Measurements from ENCODE around the gene TBC1D26. TPM values are rescaled to one million over a fixed set of nuclear protein-coding genes. Genes with fewer than 3 reads are reported as not detected.
"Not testable (repeated sequence)": the region's sequence is repeated elsewhere in the genome, so short reads cannot be mapped to it uniquely, and the experiment has no call there.

The TBC1D26 gene
- total RNA-seq, 4 donors from 2014 or later: 0.16 TPM; not detected in 3

- H3K27me3 ChIP-seq; in situ Hi-C loops (cut with MboI; ENCODE audit: low pct_ligation_motif_present in 1 of 4, low pct_unique_long_range_greater_than_20kb in 1 of 4, low sequenced_read_pairs in 3 of 4); H3K4me1 ChIP-seq; H3K27ac ChIP-seq; H3K4me3 ChIP-seq; DNase-seq; intact Hi-C loops (cut with DNase I; ENCODE audit: low total_unique reads): not testable (repeated sequence)
- peaks cover 0 to 44% (median 14%) of the 10 kb centered on the region in 4 donors for H3K36me3 ChIP-seq
- H3K9me3 ChIP-seq: peaks cover 19 to 32% of the 10 kb centered on the region in 2 donors
- 100% methylated on average over 1 to 3 of the region's 3 CpGs for WGBS, 2 donors (ENCODE audit: low coverage in 1 of 2)
Measured at GRCh38 chr17:15708879-15709278, 23.2 kb upstream of the TBC1D26 start.

- 93 to 98% methylated on average over 7 to 11 of the region's 11 CpGs for WGBS, 2 donors (ENCODE audit: low coverage in 1 of 2)
- H3K36me3 ChIP-seq: peaks cover 0 to 19% (median 2%) of the 10 kb centered on the region in 4 donors
- H3K27me3 ChIP-seq; H3K4me1 ChIP-seq; intact Hi-C loops (cut with DNase I; ENCODE audit: low total_unique reads); H3K4me3 ChIP-seq; DNase-seq; in situ Hi-C loops (cut with MboI; ENCODE audit: low pct_ligation_motif_present in 1 of 4, low pct_unique_long_range_greater_than_20kb in 1 of 4, low sequenced_read_pairs in 3 of 4); H3K27ac ChIP-seq: not testable (repeated sequence)
- H3K9me3 ChIP-seq: peaks cover 12 to 28% of the 10 kb centered on the region in 2 donors
Measured at GRCh38 chr17:15716601-15717563, 15.2 kb upstream of the TBC1D26 start.

GRCh38 chr17:15730535-15730934, 1.5 kb upstream of the TBC1D26 start:
- H3K27me3 ChIP-seq; H3K4me1 ChIP-seq; H3K36me3 ChIP-seq; in situ Hi-C loops (cut with MboI; ENCODE audit: low pct_ligation_motif_present in 1 of 4, low pct_unique_long_range_greater_than_20kb in 1 of 4, low sequenced_read_pairs in 3 of 4); DNase-seq; intact Hi-C loops (cut with DNase I; ENCODE audit: low total_unique reads); H3K27ac ChIP-seq; H3K4me3 ChIP-seq; H3K9me3 ChIP-seq: not testable (repeated sequence)
- WGBS, 2 donors (ENCODE audit: low coverage in 1 of 2): 94% methylated on average over 9 of the region's 14 CpGs; no CpG with 5 or more reads in 1 of the 2 donors

GRCh38 chr17:15733174-15733789, 1.2 kb downstream of the TBC1D26 start:
- in situ Hi-C loops (cut with MboI; ENCODE audit: low pct_ligation_motif_present in 1 of 4, low pct_unique_long_range_greater_than_20kb in 1 of 4, low sequenced_read_pairs in 3 of 4); H3K27ac ChIP-seq; DNase-seq; H3K36me3 ChIP-seq; H3K27me3 ChIP-seq; H3K4me1 ChIP-seq; H3K4me3 ChIP-seq; intact Hi-C loops (cut with DNase I; ENCODE audit: low total_unique reads); H3K9me3 ChIP-seq: not testable (repeated sequence)
- WGBS, 2 donors (ENCODE audit: low coverage in 1 of 2): 91% methylated on average over 6 of the region's 10 CpGs; no CpG with 5 or more reads in 1 of the 2 donors

- H3K36me3 ChIP-seq; in situ Hi-C loops (cut with MboI; ENCODE audit: low pct_ligation_motif_present in 1 of 4, low pct_unique_long_range_greater_than_20kb in 1 of 4, low sequenced_read_pairs in 3 of 4): not testable (repeated sequence)
Measured at GRCh38 chr17:15736578-15736977, 4.5 kb downstream of the TBC1D26 start.

GRCh38 chr17:15738066-15738465, 6.0 kb downstream of the TBC1D26 start:
- Histone ChIP-seq H3K4me1 (no peaks in the 10 kb centered on the region), H3K9me3 (no peaks in the 10 kb centered on the region), H3K36me3 (no peaks in the 10 kb centered on the region), H3K27me3 (no peaks in the 10 kb centered on the region), H3K4me3 (no peak overlapping the region), H3K27ac (no peak overlapping the region)
- WGBS, 2 donors (ENCODE audit: low coverage in 1 of 2): 86% methylated on average over 10 of the region's 10 CpGs; no CpG with 5 or more reads in 1 of the 2 donors
- in situ Hi-C loops (cut with MboI; ENCODE audit: low pct_ligation_motif_present in 1 of 4, low pct_unique_long_range_greater_than_20kb in 1 of 4, low sequenced_read_pairs in 3 of 4): no loop called here
- DNase-seq: no peak
- intact Hi-C loops (cut with DNase I; ENCODE audit: low total_unique reads): no loop called here
- TF ChIP-seq POLR2AphosphoS5 (IDR thresholded peaks at IDR 0.05) (no peak), CTCF (IDR thresholded peaks at IDR 0.05) (no peak), EP300 (IDR thresholded peaks at IDR 0.05; ENCODE audit: low read depth) (no peak), POLR2A (IDR thresholded peaks at IDR 0.05) (no peak)

More at GRCh38 chr17:15736578-15736977, 4.5 kb downstream of the TBC1D26 start:
- H3K4me3 ChIP-seq; H3K4me1 ChIP-seq; H3K27me3 ChIP-seq; intact Hi-C loops (cut with DNase I; ENCODE audit: low total_unique reads); H3K9me3 ChIP-seq; H3K27ac ChIP-seq; DNase-seq: not testable (repeated sequence)
- WGBS, 2 donors (ENCODE audit: low coverage in 1 of 2): 71% methylated on average over 5 of the region's 5 CpGs; no CpG with 5 or more reads in 1 of the 2 donors

- H3K27me3 ChIP-seq; H3K27ac ChIP-seq; intact Hi-C loops (cut with DNase I; ENCODE audit: low total_unique reads); DNase-seq; H3K36me3 ChIP-seq; H3K4me3 ChIP-seq; in situ Hi-C loops (cut with MboI; ENCODE audit: low pct_ligation_motif_present in 1 of 4, low pct_unique_long_range_greater_than_20kb in 1 of 4, low sequenced_read_pairs in 3 of 4); H3K4me1 ChIP-seq; H3K9me3 ChIP-seq: not testable (repeated sequence)
- 87 to 100% methylated on average over 1 to 10 of the region's 11 CpGs for WGBS, 2 donors (ENCODE audit: low coverage in 1 of 2)
Measured at GRCh38 chr17:15739259-15739658, 7.2 kb downstream of the TBC1D26 start.

GRCh38 chr17:15740041-15740440, 8.0 kb downstream of the TBC1D26 start:
- H3K4me3 ChIP-seq; H3K27ac ChIP-seq; H3K36me3 ChIP-seq; H3K9me3 ChIP-seq; in situ Hi-C loops (cut with MboI; ENCODE audit: low pct_ligation_motif_present in 1 of 4, low pct_unique_long_range_greater_than_20kb in 1 of 4, low sequenced_read_pairs in 3 of 4); intact Hi-C loops (cut with DNase I; ENCODE audit: low total_unique reads); DNase-seq; H3K4me1 ChIP-seq; H3K27me3 ChIP-seq: not testable (repeated sequence)
- 64% methylated on average over 8 of the region's 8 CpGs; no CpG with 5 or more reads in 1 of the 2 donors for WGBS, 2 donors (ENCODE audit: low coverage in 1 of 2)
